Measurements from ENCODE around the gene PAX5.

Gene PAX5

GRCh38 chr9:37010976-37011375 lies 23.1 kb downstream of the PAX5 start:
- TF ChIP-seq ZFX (IDR thresholded peaks at IDR 0.05; ENCODE audit: borderline replicate concordance) (no peak), CTCF (IDR thresholded peaks at IDR 0.05) (no peak)
- H3K27ac ChIP-seq = no peak overlapping the region

DNA sequence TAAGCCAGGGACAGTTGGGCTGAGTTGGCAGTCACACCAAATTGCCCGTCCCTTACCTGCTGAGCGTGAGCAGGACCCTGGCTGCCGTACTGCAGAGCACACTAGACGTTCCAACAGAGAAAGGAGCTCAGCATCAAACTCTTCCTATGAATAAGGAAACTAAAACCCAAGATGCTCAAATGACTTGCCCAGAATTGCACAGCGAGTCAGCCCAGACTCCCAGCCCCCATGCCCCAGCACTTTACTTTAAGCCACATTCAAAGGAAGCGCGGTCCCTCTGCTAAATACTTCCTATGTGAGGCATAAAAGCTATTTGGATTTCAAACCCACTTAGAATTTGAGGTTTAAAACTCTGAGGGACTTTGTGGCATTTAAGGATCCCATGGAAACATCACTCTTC lies 23.9 kb downstream of the PAX5 start:
- no peak overlapping the region for H3K27ac ChIP-seq
- no peak for TF ChIP-seq ZFX (IDR thresholded peaks at IDR 0.05; ENCODE audit: borderline replicate concordance)
- no peak for TF ChIP-seq CTCF (IDR thresholded peaks at IDR 0.05)

DNA sequence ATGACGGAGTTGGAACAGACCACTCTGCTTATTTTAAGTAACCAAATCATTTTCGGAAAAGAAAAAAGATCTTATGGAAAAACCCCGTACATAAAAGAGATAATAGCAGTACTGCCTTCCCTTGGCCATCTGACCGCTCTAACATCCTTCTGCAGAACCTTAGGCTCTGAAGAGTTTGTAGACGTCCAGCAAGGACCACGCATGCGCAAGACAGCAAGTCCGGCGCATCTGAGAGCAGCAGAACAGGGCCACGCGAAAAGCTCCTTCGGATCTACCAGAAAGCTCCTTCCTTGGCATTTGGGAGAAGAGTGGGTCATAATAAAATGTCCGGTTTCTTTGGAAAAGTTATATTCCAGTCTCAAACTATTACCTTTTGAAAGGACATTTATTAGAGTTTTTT lies 26.8 kb downstream of the PAX5 start:
- H3K27ac ChIP-seq = no peak overlapping the region
- no peak for TF ChIP-seq ZFX (IDR thresholded peaks at IDR 0.05; ENCODE audit: borderline replicate concordance)
- no peak for TF ChIP-seq CTCF (IDR thresholded peaks at IDR 0.05)

DNA sequence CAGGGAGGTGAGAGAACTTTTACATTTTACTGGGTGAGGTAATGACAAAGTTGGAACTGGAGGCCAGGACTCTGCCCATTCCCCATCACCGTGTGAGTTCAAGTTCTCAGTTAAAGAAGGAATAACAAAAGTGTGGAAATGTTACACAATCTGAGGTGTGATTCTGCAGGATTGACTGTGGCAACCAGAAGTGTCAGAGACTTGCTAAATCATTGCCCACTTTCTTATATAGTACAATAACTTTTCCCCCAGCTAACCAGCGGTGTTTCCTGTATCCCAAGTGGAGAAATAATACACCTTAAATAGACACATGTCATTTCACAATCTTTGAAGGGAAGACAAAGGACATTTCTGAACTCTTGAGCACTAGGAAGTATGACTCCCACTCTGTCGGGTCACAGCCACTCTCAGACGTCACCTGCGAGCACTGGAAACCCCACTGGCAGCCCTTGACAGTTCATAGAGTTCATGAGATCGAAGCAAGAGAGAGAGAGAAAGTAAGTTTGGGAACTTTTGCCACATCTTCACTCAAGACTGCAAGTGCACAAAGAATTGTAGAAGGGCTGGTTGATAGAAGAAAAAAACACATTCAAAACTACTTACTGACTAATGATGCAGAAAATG lies 28.4 kb downstream of the PAX5 start:
- no peak overlapping the region for H3K27ac ChIP-seq
- no peak for TF ChIP-seq CTCF (IDR thresholded peaks at IDR 0.05)
- no peak for TF ChIP-seq ZFX (IDR thresholded peaks at IDR 0.05; ENCODE audit: borderline replicate concordance)

DNA sequence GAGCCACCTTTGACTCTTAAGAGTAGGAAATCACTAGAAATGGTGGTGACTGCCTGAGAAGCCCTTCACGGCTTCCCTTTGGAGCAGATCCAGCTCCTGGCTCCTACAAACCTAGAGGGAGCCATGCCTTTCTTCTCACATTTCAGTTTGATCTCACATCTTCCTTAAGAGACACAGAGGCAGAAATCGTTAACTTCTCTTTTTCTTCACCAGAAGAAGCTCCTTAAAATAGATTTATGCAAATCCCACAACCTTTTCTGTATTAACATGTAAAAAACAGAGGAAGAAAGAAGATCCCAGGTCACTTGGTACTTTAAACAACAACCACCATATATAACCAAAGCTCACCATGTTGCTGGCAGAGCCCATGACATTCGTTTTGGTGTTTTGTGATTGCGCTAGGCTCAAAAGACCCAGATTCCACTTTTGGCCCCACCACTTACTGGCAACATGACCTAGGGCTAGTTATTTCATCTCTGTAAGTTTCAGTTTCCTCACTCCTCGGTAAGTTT lies 29.6 kb downstream of the PAX5 start:
- no peak overlapping the region for H3K27ac ChIP-seq
- no peak for TF ChIP-seq ZFX (IDR thresholded peaks at IDR 0.05; ENCODE audit: borderline replicate concordance)
- TF ChIP-seq CTCF (IDR thresholded peaks at IDR 0.05) = no peak

- no peak overlapping the region for H3K27ac ChIP-seq
- no peak for TF ChIP-seq CTCF (IDR thresholded peaks at IDR 0.05)
- no peak for TF ChIP-seq ZFX (IDR thresholded peaks at IDR 0.05; ENCODE audit: borderline replicate concordance)
These were observed 31.5 kb downstream of the PAX5 start for GRCh38 chr9:37002413-37003217.

- TF ChIP-seq ZFX (IDR thresholded peaks at IDR 0.05; ENCODE audit: borderline replicate concordance) = no peak
- H3K27ac ChIP-seq = no peak overlapping the region
These were observed 32.0 kb downstream of the PAX5 start for GRCh38 chr9:37002036-37002412.
